HG02623 (cell line): ENCODE results near the gene PRCD.
"Not testable (repeated sequence)": the region's sequence is repeated elsewhere in the genome, so short reads cannot be mapped to it uniquely, and the experiment has no call there.

ENCODE experiments used
- ATAC-seq: cut with Tn5 transposase; IDR thresholded peaks from one replicate; pipeline ENCODE4 v1.9.1; 2021; ENCODE audit warnings: moderate library complexity; ENCODE audit not compliant: unreplicated experiment

The PRCD gene

GRCh38 chr17:76502341-76503211 is 37.3 kb upstream of the PRCD start:
- no peak for ATAC-seq

- no peak for ATAC-seq
These were observed 35.7 kb upstream of the PRCD start for GRCh38 chr17:76504117-76504516.

GRCh38 chr17:76506408-76507345 is 33.2 kb upstream of the PRCD start:
- ATAC-seq: no peak

- not testable (repeated sequence) for ATAC-seq
These were observed 31.3 kb upstream of the PRCD start for GRCh38 chr17:76508472-76509063.

DNA sequence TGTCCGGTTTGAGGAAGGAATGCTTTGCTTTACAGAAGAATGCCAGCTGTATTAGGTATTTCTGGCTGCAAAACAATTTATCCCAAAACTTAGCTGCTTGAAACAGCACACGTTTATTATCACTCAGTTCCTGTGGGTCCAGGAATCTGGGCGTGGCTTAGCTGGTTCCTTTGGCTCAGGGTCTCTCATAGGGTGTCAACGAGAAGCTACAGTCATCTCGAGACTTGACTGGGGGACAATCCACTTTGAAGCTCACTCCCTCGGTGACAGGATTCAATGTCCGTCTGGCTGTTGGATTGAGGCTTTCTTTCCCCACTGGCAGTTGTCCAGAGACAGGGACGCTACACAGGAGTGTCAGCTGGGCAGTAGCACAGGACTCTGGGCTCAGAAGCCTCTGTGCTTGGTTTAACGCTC is 29.0 kb upstream of the PRCD start:
- ATAC-seq: no peak

DNA sequence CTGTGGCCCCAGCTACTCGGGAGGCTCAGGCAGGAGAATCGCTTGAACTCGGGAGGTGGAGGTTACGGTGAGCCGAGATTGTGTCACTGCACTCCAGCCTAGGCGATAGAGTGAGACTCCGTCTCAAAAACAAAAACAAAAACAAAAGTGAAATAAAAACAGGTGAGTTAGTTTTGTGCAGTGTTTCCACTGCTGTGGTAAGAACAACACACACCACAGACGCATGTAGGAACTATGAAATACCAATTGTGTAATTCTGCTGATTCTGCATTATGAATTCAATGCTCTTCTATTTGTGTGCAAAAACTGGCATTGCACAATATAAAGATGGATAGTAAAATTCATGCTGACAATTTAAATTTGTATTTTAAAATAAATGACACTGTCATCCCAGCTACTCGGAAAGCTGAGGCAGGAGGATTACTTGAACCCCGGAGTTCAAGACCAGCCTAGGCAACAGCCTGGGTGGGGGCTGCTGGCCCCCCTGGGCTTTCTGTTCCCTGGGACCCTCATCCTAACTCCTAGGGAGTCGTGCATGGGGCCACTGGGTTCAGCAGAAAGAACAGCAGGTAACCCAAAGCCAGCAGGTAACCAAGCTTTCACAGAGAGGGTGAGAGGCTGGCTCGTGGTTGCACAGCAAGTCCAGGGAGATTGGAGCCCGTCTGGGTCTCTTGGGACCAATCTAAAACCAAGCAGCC is 28.0 kb upstream of the PRCD start:
- no peak for ATAC-seq

DNA sequence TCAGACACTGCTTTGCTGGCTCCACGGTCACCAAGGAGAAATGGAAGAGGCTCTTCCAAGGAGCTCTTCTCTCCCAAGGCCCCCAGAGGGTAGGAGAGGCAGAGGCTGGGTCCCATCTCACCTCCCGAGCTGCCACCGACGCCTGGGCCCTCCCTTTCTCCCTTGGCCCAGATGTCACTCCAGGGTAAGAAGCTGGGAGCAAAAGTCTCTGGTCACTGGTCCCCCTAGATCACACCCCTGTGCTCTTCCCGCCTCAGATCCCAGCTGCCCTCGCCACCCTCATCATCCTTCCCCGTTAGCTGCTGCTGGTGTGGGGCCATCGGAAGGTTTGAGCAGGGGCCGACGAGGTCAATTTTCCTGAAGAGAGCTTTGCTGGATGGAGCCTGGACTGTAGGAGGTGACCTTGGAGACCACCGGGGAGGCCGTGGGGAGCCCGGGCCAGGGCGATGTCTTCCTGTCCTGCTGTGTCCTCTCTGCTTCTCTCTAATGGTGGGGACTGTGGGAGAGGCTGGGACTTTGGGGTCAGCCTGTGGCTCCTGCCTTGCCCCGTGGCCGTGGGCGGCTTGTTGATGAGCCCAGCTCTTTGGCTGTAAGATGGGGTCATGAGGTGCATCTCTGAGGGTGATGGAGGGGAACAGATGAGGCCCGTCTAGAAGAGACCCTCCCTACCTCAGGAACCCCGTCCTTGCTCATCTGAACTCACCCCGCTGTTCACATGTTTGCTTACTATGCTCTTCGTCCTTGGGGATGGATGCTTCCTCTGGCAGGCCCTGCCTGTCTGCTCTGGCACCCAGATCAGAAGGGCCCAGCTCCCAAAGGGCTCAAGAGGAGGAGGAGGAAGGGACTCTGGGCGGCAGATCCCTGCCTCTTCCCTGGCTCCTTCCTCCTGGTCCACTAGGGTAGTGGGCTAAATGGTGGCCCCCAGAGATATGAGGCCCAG is 27.2 kb upstream of the PRCD start:
- ATAC-seq: no peak

DNA sequence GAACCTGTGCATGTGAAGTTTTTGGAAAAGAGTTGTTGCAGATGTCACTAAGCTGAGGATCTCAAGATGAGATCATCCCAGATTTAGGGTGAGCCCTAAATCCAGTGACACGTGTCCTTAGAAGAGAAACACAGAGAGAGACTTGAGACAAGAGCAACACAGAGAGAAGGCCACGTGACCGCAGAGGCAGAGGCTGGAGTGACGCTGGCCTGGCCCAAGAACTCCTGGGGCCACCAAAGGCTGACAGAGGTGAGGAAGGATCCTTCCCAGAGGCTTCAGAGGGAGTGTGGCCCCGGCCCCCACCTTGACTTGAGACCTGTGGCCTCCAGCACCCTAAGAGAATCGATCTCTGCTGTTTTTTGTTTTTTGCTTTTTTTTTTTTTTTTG is 26.5 kb upstream of the PRCD start:
- no peak for ATAC-seq

GRCh38 chr17:76514355-76514754 is 25.5 kb upstream of the PRCD start:
- not testable (repeated sequence) for ATAC-seq

GRCh38 chr17:76515274-76515949 is 24.4 kb upstream of the PRCD start:
- no peak for ATAC-seq

- no peak for ATAC-seq
These were observed 22.2 kb upstream of the PRCD start for GRCh38 chr17:76517638-76518038.

GRCh38 chr17:76519048-76519966 is 20.5 kb upstream of the PRCD start:
- ATAC-seq: no peak

DNA sequence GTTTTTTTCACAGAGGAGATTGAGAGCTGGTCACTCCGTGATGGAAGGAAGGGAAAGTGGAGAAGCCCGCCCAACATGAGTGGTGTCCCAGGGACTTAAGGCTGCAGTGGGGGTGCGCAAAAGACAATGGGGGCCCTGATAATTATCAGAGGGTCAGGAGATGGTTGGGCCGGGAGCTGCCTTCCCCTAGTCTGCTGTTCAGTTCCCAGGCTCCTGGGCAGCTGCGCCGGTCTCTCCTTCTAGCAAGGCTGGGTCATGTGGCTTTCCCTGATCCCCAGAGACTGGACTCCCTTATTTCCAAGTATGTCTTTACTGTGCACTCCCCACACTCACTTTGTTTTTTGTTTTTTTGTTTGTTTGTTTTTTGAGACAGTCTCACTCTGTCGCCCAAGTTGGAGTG is 18.6 kb upstream of the PRCD start:
- no peak for ATAC-seq

DNA sequence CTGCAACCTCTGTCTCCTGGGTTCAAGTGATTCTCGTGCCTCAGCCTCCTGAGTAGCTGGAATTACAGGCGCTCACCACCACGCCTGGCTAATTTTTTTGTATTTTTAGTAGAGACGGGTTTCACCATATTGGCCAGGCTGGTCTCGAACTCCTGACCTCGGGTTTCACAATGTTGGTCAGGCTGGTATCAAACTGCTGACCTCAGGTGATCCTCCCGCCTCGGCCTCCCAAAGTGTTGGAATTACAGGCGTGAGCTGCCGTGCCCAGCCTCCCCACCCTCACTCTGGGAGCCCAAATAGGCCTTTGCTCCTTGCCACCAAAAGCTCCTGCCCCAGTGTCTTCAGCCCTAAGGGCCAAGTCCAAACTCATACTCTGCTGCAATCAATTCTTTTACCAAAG is 18.2 kb upstream of the PRCD start:
- not testable (repeated sequence) for ATAC-seq

- no peak for ATAC-seq
These were observed 16.5 kb upstream of the PRCD start for GRCh38 chr17:76523084-76524037.

DNA sequence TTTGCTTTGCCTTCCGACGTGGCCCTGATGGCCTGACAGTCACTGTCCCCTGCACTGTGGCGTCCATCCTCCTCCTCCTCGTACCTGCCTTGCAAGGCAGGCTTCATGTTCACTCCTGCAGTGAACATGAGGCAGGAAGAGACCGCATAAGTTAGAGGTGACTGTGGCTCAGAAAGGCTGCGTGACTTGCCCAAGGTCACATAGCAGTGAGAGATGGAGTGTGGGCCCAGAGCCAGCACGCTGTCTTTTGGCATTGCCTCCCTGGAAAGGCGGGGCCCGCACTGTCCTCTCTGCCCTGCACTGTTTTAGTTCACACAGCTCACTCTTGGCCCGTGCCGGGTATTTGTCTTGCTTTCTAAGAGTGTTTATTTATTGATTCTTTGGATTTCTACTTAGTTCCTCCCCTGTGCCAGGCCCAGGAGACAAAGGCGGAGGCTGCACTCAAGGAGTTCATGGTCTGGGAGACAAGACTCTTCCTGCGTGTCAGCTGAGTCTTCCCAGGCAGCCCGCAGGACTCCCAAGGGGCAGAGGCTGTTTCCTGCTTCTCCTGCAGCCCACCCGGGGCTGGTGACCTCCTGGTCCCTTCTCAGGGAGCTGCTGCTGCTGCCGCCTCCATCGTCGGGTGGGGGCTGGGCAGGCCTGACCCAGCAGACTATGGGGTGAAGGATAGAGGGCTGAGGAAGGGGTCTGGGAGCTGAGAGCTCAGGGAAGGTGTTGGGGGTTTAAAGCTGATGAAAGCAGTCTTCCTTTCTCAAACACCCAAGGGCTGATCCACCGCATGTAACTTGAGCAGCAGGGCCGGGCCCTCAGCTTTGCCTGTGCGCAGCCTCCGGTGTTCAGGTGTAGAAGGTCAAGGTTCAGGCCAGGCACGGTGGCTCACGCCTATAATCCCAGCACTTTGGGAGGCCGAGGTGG is 15.0 kb upstream of the PRCD start:
- ATAC-seq: no peak
